HG02763 (cell line): ENCODE measurements around the gene PCNT.
"Not testable (repeated sequence)": the region's sequence is repeated elsewhere in the genome, so short reads cannot be mapped to it uniquely, and the experiment has no call there.

Source experiments
- ATAC-seq: cut with Tn5 transposase; IDR thresholded peaks from one replicate; pipeline ENCODE4 v1.9.1; 2021; ENCODE audit warnings: mild to moderate bottlenecking, moderate library complexity; ENCODE audit not compliant: unreplicated experiment

Gene PCNT

GRCh38 chr21:46403234-46403811 lies 79.4 kb downstream of the PCNT start:
- ATAC-seq, result not testable (repeated sequence)

GRCh38 chr21:46404306-46404705 lies 80.3 kb downstream of the PCNT start:
- ATAC-seq, result no peak

- ATAC-seq, result no peak
Observed at GRCh38 chr21:46406001-46406400, 82.0 kb downstream of the PCNT start.

GRCh38 chr21:46409641-46410406 lies 85.9 kb downstream of the PCNT start:
- ATAC-seq, result no peak

- ATAC-seq, result no peak
Observed at GRCh38 chr21:46410516-46410915, 86.6 kb downstream of the PCNT start.

GRCh38 chr21:46411236-46411635 lies 87.3 kb downstream of the PCNT start:
- no peak for ATAC-seq

- no peak for ATAC-seq
Observed at GRCh38 chr21:46411691-46412090, 87.7 kb downstream of the PCNT start.

- ATAC-seq, result no peak
Observed at GRCh38 chr21:46412521-46413364, 88.8 kb downstream of the PCNT start.

GRCh38 chr21:46413365-46413696 lies 89.4 kb downstream of the PCNT start:
- ATAC-seq, result no peak

GRCh38 chr21:46414965-46415275 lies 91.0 kb downstream of the PCNT start:
- ATAC-seq, result no peak

- no peak for ATAC-seq
Observed at GRCh38 chr21:46416551-46416950, 92.6 kb downstream of the PCNT start.

- ATAC-seq, result no peak
Observed at GRCh38 chr21:46418265-46418946, 94.5 kb downstream of the PCNT start.

GRCh38 chr21:46420241-46421190 lies 96.6 kb downstream of the PCNT start:
- no peak for ATAC-seq

- ATAC-seq, result no peak
Observed at GRCh38 chr21:46421191-46421750, 97.3 kb downstream of the PCNT start.

- ATAC-seq, result no peak
Observed at GRCh38 chr21:46421756-46422555, 98.0 kb downstream of the PCNT start.

GRCh38 chr21:46422636-46423241 lies 98.8 kb downstream of the PCNT start:
- ATAC-seq, result no peak

- ATAC-seq, result no peak
Observed at GRCh38 chr21:46423546-46424038, 99.6 kb downstream of the PCNT start.

- no peak for ATAC-seq
Observed at GRCh38 chr21:46424039-46424591, 100.2 kb downstream of the PCNT start.
